ENCODE data around the gene BCL11A. TPM values are rescaled to one million over a fixed set of nuclear protein-coding genes. Genes with fewer than 3 reads are reported as not detected.

The BCL11A gene
- total RNA-seq, 6 experiments from 2014 or later, result 1.1 to 3.0 (median 1.9) TPM

DNA sequence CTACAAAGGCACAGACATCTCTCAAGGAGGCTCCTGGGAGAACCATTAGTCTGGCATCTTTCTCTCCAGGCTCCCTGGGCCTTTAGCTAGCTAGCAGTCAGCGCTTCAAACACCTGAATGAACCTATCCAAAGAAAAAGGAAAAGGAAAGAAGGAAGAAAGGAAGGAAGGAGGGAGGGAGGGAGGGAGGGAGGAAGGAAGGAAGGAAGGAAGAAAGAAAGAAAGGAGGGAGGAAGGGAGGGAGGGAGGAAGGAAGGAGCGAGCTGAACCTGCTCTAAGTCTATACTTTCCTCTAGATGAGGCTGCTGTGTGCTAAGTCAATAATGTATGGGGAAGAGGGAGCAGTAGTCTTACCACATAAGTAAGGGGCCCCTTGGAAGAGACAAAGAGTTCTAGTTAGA lies 5.1 kb upstream of the BCL11A start:
- no peaks in the 10 kb centered on the region for H3K9me3 Mint-ChIP-seq
- no peak for DNase-seq
- TF ChIP-seq, protein P1, sequence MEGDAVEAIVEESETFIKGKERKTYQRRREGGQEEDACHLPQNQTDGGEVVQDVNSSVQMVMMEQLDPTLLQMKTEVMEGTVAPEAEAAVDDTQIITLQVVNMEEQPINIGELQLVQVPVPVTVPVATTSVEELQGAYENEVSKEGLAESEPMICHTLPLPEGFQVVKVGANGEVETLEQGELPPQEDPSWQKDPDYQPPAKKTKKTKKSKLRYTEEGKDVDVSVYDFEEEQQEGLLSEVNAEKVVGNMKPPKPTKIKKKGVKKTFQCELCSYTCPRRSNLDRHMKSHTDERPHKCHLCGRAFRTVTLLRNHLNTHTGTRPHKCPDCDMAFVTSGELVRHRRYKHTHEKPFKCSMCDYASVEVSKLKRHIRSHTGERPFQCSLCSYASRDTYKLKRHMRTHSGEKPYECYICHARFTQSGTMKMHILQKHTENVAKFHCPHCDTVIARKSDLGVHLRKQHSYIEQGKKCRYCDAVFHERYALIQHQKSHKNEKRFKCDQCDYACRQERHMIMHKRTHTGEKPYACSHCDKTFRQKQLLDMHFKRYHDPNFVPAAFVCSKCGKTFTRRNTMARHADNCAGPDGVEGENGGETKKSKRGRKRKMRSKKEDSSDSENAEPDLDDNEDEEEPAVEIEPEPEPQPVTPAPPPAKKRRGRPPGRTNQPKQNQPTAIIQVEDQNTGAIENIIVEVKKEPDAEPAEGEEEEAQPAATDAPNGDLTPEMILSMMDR (IDR thresholded peaks at IDR 0.05), result no peak
- no peaks in the 10 kb centered on the region for H3K36me3 Mint-ChIP-seq (ENCODE audit: low read depth)
- peaks cover 27% of the 10 kb centered on the region for H3K27me3 Mint-ChIP-seq (ENCODE audit: insufficient read depth)
- no peak overlapping the region for H3K4me3 Mint-ChIP-seq
- peaks cover 13% of the 10 kb centered on the region for H3K4me1 Mint-ChIP-seq (ENCODE audit: low read depth)
- H3K27ac Mint-ChIP-seq, result no peak overlapping the region

DNA sequence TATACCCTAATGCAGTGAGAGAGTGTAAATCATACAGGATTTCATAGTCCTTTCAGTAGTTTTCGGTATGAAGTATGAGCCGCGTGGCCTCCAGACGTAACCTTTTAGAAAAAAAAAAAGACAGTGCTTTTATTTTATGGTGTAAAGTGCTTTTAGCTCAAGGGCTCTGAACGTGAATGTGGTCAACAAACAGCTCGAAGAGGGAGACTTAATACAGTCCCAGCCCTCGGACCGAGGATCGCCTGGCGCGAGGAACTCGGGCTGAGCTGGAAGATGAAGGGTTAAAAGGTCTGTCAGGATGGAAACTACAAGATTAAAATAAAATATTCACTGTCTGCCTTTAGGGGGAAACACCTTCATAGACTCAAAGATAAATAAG lies 4.0 kb upstream of the BCL11A start:
- Mint-ChIP-seq H3K4me3 (0 out of 2 replicates have a peak overlapping the region, but pooled peaks have one; percentile 2), H3K9me3 (no peaks in the 10 kb centered on the region), H3K36me3 (ENCODE audit: low read depth) (no peaks in the 10 kb centered on the region), H3K27ac (no peak overlapping the region), H3K4me1 (ENCODE audit: low read depth) (peaks cover 13% of the 10 kb centered on the region), H3K27me3 (ENCODE audit: insufficient read depth) (peaks cover 27% of the 10 kb centered on the region)
- no peak for DNase-seq
- TF ChIP-seq, protein P1 (IDR thresholded peaks at IDR 0.05), result no peak

DNA sequence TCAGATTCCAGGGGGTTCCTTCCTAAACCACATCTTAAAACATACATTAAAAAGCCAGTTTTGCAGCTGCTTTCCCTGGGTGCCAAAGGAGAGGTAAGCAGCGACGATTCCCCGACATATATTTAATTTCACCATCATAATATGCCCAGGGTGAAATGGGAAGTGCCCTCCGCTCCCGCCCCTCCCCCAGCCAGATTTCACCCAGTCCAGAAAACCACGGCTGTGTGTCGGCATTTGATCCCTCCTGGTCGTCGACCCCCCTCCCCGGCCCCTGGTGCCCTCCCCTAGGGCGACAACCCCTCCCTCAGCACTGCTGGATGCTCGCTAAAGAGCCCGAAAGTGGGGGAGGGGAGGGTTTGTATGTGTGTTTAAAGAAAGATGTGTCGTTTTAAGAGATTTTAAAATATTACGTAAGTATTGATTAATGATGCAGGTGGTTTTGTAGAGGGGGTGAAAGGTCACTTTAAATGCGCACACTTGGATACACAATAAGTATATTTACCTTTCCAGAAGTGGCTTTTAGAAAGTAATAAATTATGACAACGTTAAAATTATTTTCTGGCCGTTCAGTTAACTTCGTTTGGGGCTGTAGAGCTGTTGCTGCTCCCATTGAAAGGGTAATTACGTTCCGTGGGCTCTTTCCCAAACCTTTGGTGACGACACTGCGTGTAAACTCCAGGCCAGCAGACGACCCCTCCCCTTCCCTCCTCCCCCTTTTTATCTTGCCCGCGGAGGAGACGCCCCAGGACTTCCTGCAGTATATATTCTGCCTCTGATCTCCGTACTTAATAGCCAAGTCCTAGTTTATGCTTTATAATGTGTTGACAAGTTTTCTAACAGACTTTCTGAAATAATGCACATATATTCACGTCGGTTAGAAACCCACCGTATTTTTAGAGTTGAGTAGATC lies 3.4 kb upstream of the BCL11A start:
- H3K4me3 Mint-ChIP-seq, result 0 out of 2 replicates have a peak overlapping the region, but pooled peaks have one; percentile 2
- H3K27me3 Mint-ChIP-seq (ENCODE audit: insufficient read depth), result peaks cover 28% of the 10 kb centered on the region
- H3K9me3 Mint-ChIP-seq, result no peaks in the 10 kb centered on the region
- TF ChIP-seq, protein P1 (IDR thresholded peaks at IDR 0.05), result no peak
- DNase-seq, result no peak
- H3K36me3 Mint-ChIP-seq (ENCODE audit: low read depth), result no peaks in the 10 kb centered on the region
- H3K4me1 Mint-ChIP-seq (ENCODE audit: low read depth), result peaks cover 15% of the 10 kb centered on the region
- no peak overlapping the region for H3K27ac Mint-ChIP-seq

DNA sequence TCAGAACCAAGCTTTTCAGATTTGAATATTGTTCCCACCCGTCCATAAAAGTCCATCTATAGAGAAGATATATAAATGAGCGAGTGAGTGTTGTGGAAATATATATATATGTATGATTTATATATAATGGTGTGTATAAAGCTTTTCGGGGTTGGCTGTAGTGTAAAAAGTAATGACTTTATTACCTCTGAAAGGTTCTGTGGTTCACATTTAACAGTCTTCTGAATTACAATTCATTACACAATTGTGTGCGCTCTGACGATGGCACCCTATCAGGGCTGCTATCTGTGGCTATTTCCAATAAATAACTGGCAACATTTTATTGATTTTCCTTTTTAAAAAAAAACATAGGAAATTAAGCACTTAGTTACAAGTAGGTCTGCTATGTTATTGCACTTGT lies 2.7 kb upstream of the BCL11A start:
- no peaks in the 10 kb centered on the region for H3K36me3 Mint-ChIP-seq (ENCODE audit: low read depth)
- H3K4me3 Mint-ChIP-seq, result no peak overlapping the region
- H3K4me1 Mint-ChIP-seq (ENCODE audit: low read depth), result peaks cover 18% of the 10 kb centered on the region
- no peaks in the 10 kb centered on the region for H3K9me3 Mint-ChIP-seq
- DNase-seq, result no peak
- TF ChIP-seq, protein P1 (IDR thresholded peaks at IDR 0.05), result no peak
- peaks cover 29% of the 10 kb centered on the region for H3K27me3 Mint-ChIP-seq (ENCODE audit: insufficient read depth)
- no peak overlapping the region for H3K27ac Mint-ChIP-seq

DNA sequence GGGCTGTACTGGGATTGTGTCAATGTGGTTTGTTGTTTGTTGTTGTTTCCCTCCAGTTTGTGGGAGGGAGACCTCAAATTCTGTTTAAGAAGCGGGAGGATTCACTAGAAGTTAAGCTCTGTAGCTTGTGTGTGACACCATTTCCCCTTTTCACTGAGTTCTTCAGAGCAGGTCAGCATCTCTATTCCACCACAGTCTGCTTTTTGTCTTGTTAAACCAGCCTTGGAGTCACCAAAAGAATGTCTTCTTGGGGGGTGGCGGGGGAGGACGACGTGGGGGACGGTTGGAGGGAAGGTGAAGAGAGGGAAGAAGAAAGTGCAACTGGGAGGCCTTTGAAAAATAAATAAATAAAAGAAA lies 2.3 kb upstream of the BCL11A start:
- TF ChIP-seq, protein P1 (IDR thresholded peaks at IDR 0.05), result no peak
- H3K27me3 Mint-ChIP-seq (ENCODE audit: insufficient read depth), result peaks cover 32% of the 10 kb centered on the region
- H3K4me3 Mint-ChIP-seq, result peak overlapping the region; percentile 90
- no peak for DNase-seq
- no peaks in the 10 kb centered on the region for H3K9me3 Mint-ChIP-seq
- H3K36me3 Mint-ChIP-seq (ENCODE audit: low read depth), result no peaks in the 10 kb centered on the region
- H3K4me1 Mint-ChIP-seq (ENCODE audit: low read depth), result peaks cover 18% of the 10 kb centered on the region
- no peak overlapping the region for H3K27ac Mint-ChIP-seq
